Cardiac fibroblast (primary cell): ENCODE measurements around the gene CDC14A.
"Not testable (repeated sequence)": the region's sequence is repeated elsewhere in the genome, so short reads cannot be mapped to it uniquely, and the experiment has no call there.

Experiments used
- DNase-seq, 2 donors: peaks; one replicate each; pipeline versions ENCODE4 v3.0.0 to v3.0.0-alpha.2; 2010; ENCODE audit warnings: low read depth in 2 of 2
- H3K4me3 ChIP-seq, 2 donors: replicated peaks in 1 of 2; 1 replicate in 1 of 2; 2 replicates in 1 of 2; pipeline ENCODE4 v1.5.1; 2011; ENCODE audit warnings: low read depth in 2 of 2, low read length in 2 of 2, mild to moderate bottlenecking in 2 of 2, moderate library complexity in 1 of 2
- TF ChIP-seq, protein P1 (sequence below): IDR thresholded peaks from one replicate; pipeline ENCODE4 v1.5.1; 2011; ENCODE audit warnings: low read depth, mild to moderate bottlenecking, low read length, inconsistent platforms

CDC14A gene

DNA sequence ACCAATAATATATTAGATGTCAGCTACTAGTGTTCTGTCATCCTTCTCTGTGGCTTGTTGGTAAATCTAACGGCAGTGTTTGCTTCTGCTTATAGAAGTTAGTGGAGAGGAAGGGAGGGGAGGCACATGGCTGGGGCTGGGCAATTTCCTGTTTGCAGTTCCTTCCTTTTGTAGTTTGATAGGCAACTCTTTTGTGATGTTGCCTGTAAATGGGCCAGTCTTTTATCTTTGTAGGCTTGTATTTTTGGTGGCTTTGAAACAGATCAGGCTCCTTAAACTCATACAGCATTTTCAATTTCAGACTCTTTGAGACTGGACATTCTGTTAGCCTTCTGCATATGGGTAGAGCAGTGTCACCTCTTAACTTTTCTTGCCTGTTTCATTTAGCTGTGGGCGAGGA, 48.1 kb downstream of the CDC14A start:
- DNase-seq = peak; percentile 13 to 40
- TF ChIP-seq, protein P1, sequence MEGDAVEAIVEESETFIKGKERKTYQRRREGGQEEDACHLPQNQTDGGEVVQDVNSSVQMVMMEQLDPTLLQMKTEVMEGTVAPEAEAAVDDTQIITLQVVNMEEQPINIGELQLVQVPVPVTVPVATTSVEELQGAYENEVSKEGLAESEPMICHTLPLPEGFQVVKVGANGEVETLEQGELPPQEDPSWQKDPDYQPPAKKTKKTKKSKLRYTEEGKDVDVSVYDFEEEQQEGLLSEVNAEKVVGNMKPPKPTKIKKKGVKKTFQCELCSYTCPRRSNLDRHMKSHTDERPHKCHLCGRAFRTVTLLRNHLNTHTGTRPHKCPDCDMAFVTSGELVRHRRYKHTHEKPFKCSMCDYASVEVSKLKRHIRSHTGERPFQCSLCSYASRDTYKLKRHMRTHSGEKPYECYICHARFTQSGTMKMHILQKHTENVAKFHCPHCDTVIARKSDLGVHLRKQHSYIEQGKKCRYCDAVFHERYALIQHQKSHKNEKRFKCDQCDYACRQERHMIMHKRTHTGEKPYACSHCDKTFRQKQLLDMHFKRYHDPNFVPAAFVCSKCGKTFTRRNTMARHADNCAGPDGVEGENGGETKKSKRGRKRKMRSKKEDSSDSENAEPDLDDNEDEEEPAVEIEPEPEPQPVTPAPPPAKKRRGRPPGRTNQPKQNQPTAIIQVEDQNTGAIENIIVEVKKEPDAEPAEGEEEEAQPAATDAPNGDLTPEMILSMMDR = no peak
- H3K4me3 ChIP-seq = no peak overlapping the region

GRCh38 chr1:100404821-100405220, 52.5 kb downstream of the CDC14A start:
- H3K4me3 ChIP-seq = no peak overlapping the region
- no peak for DNase-seq

DNA sequence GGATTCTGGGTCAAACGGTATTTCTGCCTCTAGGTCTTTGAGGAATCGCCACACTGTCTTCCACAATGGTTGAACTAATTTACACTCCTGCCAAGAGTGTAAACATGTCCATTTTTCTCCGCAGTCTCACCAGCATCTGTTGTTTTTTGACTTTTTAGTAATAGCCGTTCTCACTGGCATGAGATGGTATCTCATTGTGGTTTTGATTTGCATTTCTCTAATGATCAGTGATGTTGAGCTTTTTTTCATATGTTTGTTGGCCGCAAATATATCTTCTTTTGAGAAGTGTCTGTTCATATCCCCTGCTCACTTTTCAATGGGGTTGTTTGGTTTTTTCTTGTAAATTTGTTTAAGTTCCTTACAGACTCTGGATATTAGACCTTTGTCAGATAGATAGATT, 53.6 kb downstream of the CDC14A start:
- DNase-seq = not testable (repeated sequence)

More at GRCh38 chr1:100404821-100405220, 52.5 kb downstream of the CDC14A start:
- TF ChIP-seq, protein P1 = no peak

GRCh38 chr1:100407390-100407789, 55.1 kb downstream of the CDC14A start:
- not testable (repeated sequence) for DNase-seq, H3K4me3 ChIP-seq

More for the DNA sequence above, 53.6 kb downstream of the CDC14A start:
- not testable (repeated sequence) for H3K4me3 ChIP-seq

DNA sequence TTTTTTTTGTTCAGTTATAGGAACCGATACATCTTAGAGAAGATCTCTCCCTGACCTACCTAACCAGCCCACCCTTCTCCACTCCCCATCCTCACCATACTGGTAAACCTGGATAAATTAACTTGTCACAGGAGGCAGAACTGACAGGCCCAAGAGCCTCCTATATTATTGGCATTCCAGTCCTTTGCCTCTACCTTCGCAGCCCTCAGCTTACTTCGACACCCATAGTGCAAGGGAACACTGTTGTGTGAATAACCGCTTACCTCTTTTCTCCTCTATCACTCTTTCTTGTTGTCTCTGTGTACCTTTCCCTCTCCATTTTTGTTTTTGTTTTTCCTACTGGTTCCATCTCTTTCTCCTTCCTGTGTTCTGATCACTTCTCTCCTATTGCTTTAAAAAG, 58.7 kb downstream of the CDC14A start:
- H3K4me3 ChIP-seq = no peak overlapping the region
- TF ChIP-seq, protein P1 = no peak
- DNase-seq = no peak

GRCh38 chr1:100411574-100411973, 59.3 kb downstream of the CDC14A start:
- no peak overlapping the region for H3K4me3 ChIP-seq
- DNase-seq = no peak
- TF ChIP-seq, protein P1 = no peak

DNA sequence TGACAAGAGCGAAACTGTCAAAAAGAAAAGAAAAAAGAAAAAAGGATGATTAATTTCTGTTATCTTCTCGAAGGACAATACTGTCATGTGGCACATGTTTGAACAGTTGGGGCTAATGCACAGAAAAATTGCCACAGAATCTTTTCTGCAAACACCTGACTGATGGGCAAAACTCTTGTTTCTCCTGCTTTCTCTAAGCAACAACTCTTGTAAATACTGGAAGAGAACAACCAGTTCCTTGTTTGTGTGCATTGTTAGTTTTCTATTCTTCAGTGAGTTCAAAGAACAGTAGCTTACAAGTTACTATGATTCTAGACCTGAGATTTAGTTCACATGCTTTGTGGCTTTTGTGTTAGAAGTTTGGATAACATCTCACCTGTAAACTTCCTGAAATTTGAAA, 60.7 kb downstream of the CDC14A start:
- TF ChIP-seq, protein P1 = no peak
- H3K4me3 ChIP-seq = no peak overlapping the region
- no peak for DNase-seq

- TF ChIP-seq, protein P1 = no peak
- no peak overlapping the region for H3K4me3 ChIP-seq
- no peak for DNase-seq
These were observed 62.6 kb downstream of the CDC14A start for GRCh38 chr1:100414693-100415497.
